Kidney (tissue), 14 donors: ENCODE measurements around the gene FARSA. TPM values are rescaled to one million over a fixed set of nuclear protein-coding genes. Genes with fewer than 3 reads are reported as not detected.

Source experiments
- DNase-seq, 5 donors: peaks; one replicate each; pipeline ENCODE4 v3.0.0-alpha.2; 2013 to 2020
- FAIRE-seq: peaks from 2 replicates; lab custom pipeline; 2012; peaks lifted over from hg19 to GRCh38; lab: Jason Lieb, UNC
- H3K27ac ChIP-seq, 2 donors: one replicate each; pipeline ENCODE4 v1.7.0; 2013; ENCODE audit warnings: low read depth in 2 of 2, low read length in 2 of 2, inconsistent platforms in 1 of 2
- H3K27me3 ChIP-seq: one replicate; pipeline ENCODE4 v1.7.1; 2013; ENCODE audit warnings: low read length, inconsistent platforms; ENCODE audit not compliant: control insufficient read depth, insufficient read depth
- H3K36me3 ChIP-seq, 3 donors: one replicate each; pipeline versions ENCODE4 v1.7.0 to v1.7.1; 2013; ENCODE audit warnings: low read length in 3 of 3, control low read depth in 1 of 3, inconsistent platforms in 1 of 3; ENCODE audit not compliant: insufficient read depth in 3 of 3, control insufficient read depth in 2 of 3
- H3K4me1 ChIP-seq, 3 donors: one replicate each; pipeline versions ENCODE4 v1.7.0 to v1.7.1; 2013; ENCODE audit warnings: low read length in 3 of 3, inconsistent platforms in 1 of 3, low read depth in 1 of 3; ENCODE audit not compliant: control insufficient read depth in 2 of 3, insufficient read depth in 2 of 3
- H3K4me3 ChIP-seq, 3 donors: one replicate each; pipeline versions ENCODE4 v1.7.0 to v1.8.1; 2013; ENCODE audit warnings: low read length in 3 of 3, control low read depth in 1 of 3, inconsistent platforms in 1 of 3
- H3K9ac ChIP-seq, 3 donors: one replicate each; pipeline versions ENCODE4 v1.7.0 to v1.7.1; 2013; ENCODE audit warnings: low read length in 3 of 3, control low read depth in 1 of 3, inconsistent platforms in 1 of 3
- H3K9me3 ChIP-seq, 3 donors: one replicate each; pipeline versions ENCODE4 v1.7.0 to v1.7.1; 2013; ENCODE audit warnings: low read length in 3 of 3, control low read depth in 1 of 3, inconsistent platforms in 1 of 3; ENCODE audit not compliant: control insufficient read depth in 2 of 3, insufficient read depth in 1 of 3
- CTCF ChIP-seq: IDR thresholded peaks from 3 replicates; pipeline ENCODE4 v1.5.1; 2012; ENCODE audit warnings: mild to moderate bottlenecking, moderate library complexity, borderline replicate concordance; ENCODE audit not compliant: insufficient read depth; ENCODE audit errors: extremely low read depth
- intact Hi-C: fragments of 100-400 bp; cut with DNase I; formaldehyde crosslinking; loops from one replicate; pipeline ENCODE4 v1.11.1; 2022
- polyA plus RNA-seq: library from polyadenylated mRNA; stranded (reverse); fragments of 350-450 nt; fragmentation: Illumina TruSeq; extraction: RNeasy Lipid Tissue Mini Kit (QIAGEN cat#74804); gene quantifications from one replicate; pipeline ENCODE4 v1.2.3, GENCODE V29; 2014; ENCODE audit warnings: low read depth, low replicate concordance; ENCODE audit not compliant: insufficient read depth
- total RNA-seq: library from RNA; stranded (reverse); fragmentation: NEBNext Ultra II Directional; extraction: Animal tissue kit (Norgen Biotek cat#: 25700); gene quantifications from one replicate; pipeline ENCODE4 v1.2.1, GENCODE V29; 2021
- donor health status: control.
- donor health status: control.
- donor health status: control.
- donor health status: control.
- donor health status: control.
- donor health status: DM: yes; HTN: yes; CAD: no.
- donor health status: Normal renal cell carcinoma (clear cell type).

Gene FARSA
- total and polyA plus RNA-seq, 2 donors from 2014 or later, result 48.0 to 58.2 TPM

- no peak overlapping the region for H3K4me3 ChIP-seq
- peaks cover 0 to 28% (median 13%) of the 10 kb centered on the region in 3 donors for H3K36me3 ChIP-seq
- peaks cover 0 to 10% (median 0%) of the 10 kb centered on the region in 3 donors for H3K4me1 ChIP-seq
- intact Hi-C loops, result no loop called here
- FAIRE-seq, result no peak
- no peaks in the 10 kb centered on the region for H3K9me3 ChIP-seq
- H3K27me3 ChIP-seq, result no peaks in the 10 kb centered on the region
- H3K9ac ChIP-seq, result no peak overlapping the region
- peak in 1 of 5 donors; percentile 18 for DNase-seq
- TF ChIP-seq CTCF, result no peak
- H3K27ac ChIP-seq, result no peak overlapping the region
Measured at GRCh38 chr19:12954612-12954962, 21.1 kb upstream of the FARSA start.

- Histone ChIP-seq H3K4me3 (no peak overlapping the region), H3K27me3 (no peaks in the 10 kb centered on the region), H3K9ac (no peak overlapping the region), H3K4me1 (peaks cover 0 to 10% (median 0%) of the 10 kb centered on the region in 3 donors), H3K36me3 (peaks cover 2 to 33% (median 19%) of the 10 kb centered on the region in 3 donors), H3K9me3 (no peaks in the 10 kb centered on the region), H3K27ac (no peak overlapping the region)
- DNase-seq, result peak in 1 of 5 donors; percentile 7
- FAIRE-seq, result no peak
- no peak for TF ChIP-seq CTCF
- intact Hi-C loops, result no loop called here
Measured at GRCh38 chr19:12953799-12954611, 20.5 kb upstream of the FARSA start.

GRCh38 chr19:12953138-12953798 is 19.8 kb upstream of the FARSA start:
- Histone ChIP-seq H3K4me3 (no peak overlapping the region), H3K27ac (no peak overlapping the region), H3K4me1 (peaks cover 0 to 10% (median 0%) of the 10 kb centered on the region in 3 donors), H3K9ac (no peak overlapping the region), H3K27me3 (no peaks in the 10 kb centered on the region), H3K36me3 (peaks cover 2 to 36% (median 21%) of the 10 kb centered on the region in 3 donors), H3K9me3 (no peaks in the 10 kb centered on the region)
- no peak for TF ChIP-seq CTCF
- peak in 4 of 5 donors; percentile 31 to 71 (median 54) for DNase-seq
- intact Hi-C loops, result no loop called here
- no peak for FAIRE-seq
